HepG2 (cell line): Measurements from ENCODE around the gene NEK9. TPM values are rescaled to one million over a fixed set of nuclear protein-coding genes. Genes with fewer than 3 reads are reported as not detected.

ENCODE experiments used
- BRF2 ChIP-seq: sonication (generic); formaldehyde crosslinking; IDR thresholded peaks from 2 replicates; pipeline ENCODE4 v1.8.1; 2022; ENCODE audit warnings: mild to moderate bottlenecking, missing genetic modification reagents
- EHMT2 ChIP-seq: fragments of 200-600 bp; sonication (generic); IDR thresholded peaks from 2 replicates; pipeline ENCODE4 v1.7.0; 2017; ENCODE audit warnings: antibody characterized with exemption, low read depth, low read length, borderline replicate concordance
- NBN ChIP-seq: fragments of 450-650 bp; conservative IDR thresholded peaks from 2 replicates; pipeline ENCODE4 v1.6.1; 2017
- NRL ChIP-seq: sonication (generic); formaldehyde crosslinking; IDR thresholded peaks from 2 replicates; pipeline ENCODE4 v1.5.0; 2020; ENCODE audit warnings: missing genetic modification reagents, mild to moderate bottlenecking, moderate library complexity, borderline replicate concordance
- PHB2 ChIP-seq: fragments of 450-650 bp; IDR thresholded peaks from 2 replicates; pipeline ENCODE4 v1.6.1; 2018; ENCODE audit not compliant: partially characterized antibody
- POLR2G ChIP-seq: fragments of 200-400 bp; formaldehyde crosslinking; IDR thresholded peaks from 2 replicates; pipeline ENCODE4 v1.6.1; 2018; ENCODE audit warnings: mild to moderate bottlenecking, low read depth, low read length, moderate library complexity
- PRMT3 ChIP-seq: sonication (generic); formaldehyde crosslinking; IDR thresholded peaks from 2 replicates; pipeline ENCODE4 v1.8.1; 2022; ENCODE audit warnings: low read depth, mild to moderate bottlenecking, moderate library complexity, missing genetic modification reagents, borderline replicate concordance
- REL ChIP-seq: sonication (generic); formaldehyde crosslinking; conservative IDR thresholded peaks from 2 replicates; pipeline ENCODE4 v1.8.0; 2022; ENCODE audit warnings: mild to moderate bottlenecking, missing genetic modification reagents, moderate library complexity
- RELA ChIP-seq: sonication (generic); formaldehyde crosslinking; IDR thresholded peaks from 2 replicates; pipeline ENCODE4 v1.4.0; 2020; ENCODE audit warnings: missing genetic modification reagents
- SIX1 ChIP-seq: sonication (generic); formaldehyde crosslinking; IDR thresholded peaks from 2 replicates; pipeline ENCODE4 v1.4.0; 2020; ENCODE audit warnings: missing genetic modification reagents, borderline replicate concordance
- TBP ChIP-seq: sonication (generic); formaldehyde crosslinking; IDR thresholded peaks from 2 replicates; pipeline ENCODE4 v1.5.0; 2020; ENCODE audit warnings: missing genetic modification reagents
- TBX2 ChIP-seq: sonication (generic); formaldehyde crosslinking; IDR thresholded peaks from 2 replicates; pipeline ENCODE4 v1.5.0; 2020; ENCODE audit warnings: missing genetic modification reagents, mild to moderate bottlenecking, borderline replicate concordance
- TCF12 ChIP-seq, 2 experiments: fragments of 450-650 bp in 1 of 2; sonication (generic) in 1 of 2; formaldehyde crosslinking in 1 of 2; IDR thresholded peaks; 2 replicates each; pipeline versions ENCODE4 v1.6.1 to v1.8.0; 2017 to 2022; ENCODE audit warnings: antibody characterized with exemption in 1 of 2, mild to moderate bottlenecking in 1 of 2, missing genetic modification reagents in 1 of 2, moderate library complexity in 1 of 2
- ZFP62 ChIP-seq: sonication (generic); formaldehyde crosslinking; IDR thresholded peaks from 2 replicates; pipeline ENCODE4 v1.4.0; 2020; ENCODE audit warnings: missing genetic modification reagents
- ZMAT3 ChIP-seq: sonication (generic); formaldehyde crosslinking; conservative IDR thresholded peaks from 2 replicates; pipeline ENCODE4 v1.7.0; 2021; ENCODE audit warnings: missing genetic modification reagents
- ZMYM3 ChIP-seq: sonication (generic); formaldehyde crosslinking; IDR thresholded peaks from 2 replicates; pipeline ENCODE4 v1.5.1; 2020; ENCODE audit warnings: mild to moderate bottlenecking, missing genetic modification reagents
- ZNF225 ChIP-seq: sonication (generic); formaldehyde crosslinking; IDR thresholded peaks from 2 replicates; pipeline ENCODE4 v1.4.0; 2020; ENCODE audit warnings: mild to moderate bottlenecking, missing genetic modification reagents
- ZNF234 ChIP-seq: sonication (generic); formaldehyde crosslinking; conservative IDR thresholded peaks from 2 replicates; pipeline ENCODE4 v1.5.1; 2020; ENCODE audit warnings: mild to moderate bottlenecking, missing genetic modification reagents
- ZNF235 ChIP-seq: sonication (generic); formaldehyde crosslinking; IDR thresholded peaks from 2 replicates; pipeline ENCODE4 v1.8.1; 2023; ENCODE audit warnings: mild to moderate bottlenecking, missing genetic modification reagents, borderline replicate concordance
- ZNF292 ChIP-seq: sonication (generic); formaldehyde crosslinking; IDR thresholded peaks from 2 replicates; pipeline ENCODE4 v1.8.1; 2022; ENCODE audit warnings: mild to moderate bottlenecking, low read depth, missing genetic modification reagents, borderline replicate concordance
- ZNF33B ChIP-seq: sonication (generic); formaldehyde crosslinking; IDR thresholded peaks from 2 replicates; pipeline ENCODE4 v1.5.1; 2020; ENCODE audit warnings: mild to moderate bottlenecking, missing genetic modification reagents
- ZNF570 ChIP-seq: sonication (generic); formaldehyde crosslinking; IDR thresholded peaks from 2 replicates; pipeline ENCODE4 v1.4.0; 2020; ENCODE audit warnings: mild to moderate bottlenecking, missing genetic modification reagents, borderline replicate concordance
- ZNF687 ChIP-seq: sonication (generic); formaldehyde crosslinking; IDR thresholded peaks from 2 replicates; pipeline ENCODE4 v1.5.1; 2020; ENCODE audit warnings: mild to moderate bottlenecking, missing genetic modification reagents, moderate library complexity
- ZNF772 ChIP-seq: sonication (generic); formaldehyde crosslinking; IDR thresholded peaks from 2 replicates; pipeline ENCODE4 v1.5.0; 2020; ENCODE audit warnings: mild to moderate bottlenecking, missing genetic modification reagents
- ZNF788 ChIP-seq: sonication (generic); formaldehyde crosslinking; IDR thresholded peaks from 2 replicates; pipeline ENCODE4 v1.5.0; 2020; ENCODE audit warnings: mild to moderate bottlenecking, missing genetic modification reagents, borderline replicate concordance
- ZNF879 ChIP-seq: sonication (generic); formaldehyde crosslinking; IDR thresholded peaks from 2 replicates; pipeline ENCODE4 v1.8.1; 2023; ENCODE audit warnings: missing genetic modification reagents
- polyA plus RNA-seq, 8 experiments: library from polyadenylated mRNA; depleted of rRNA in 3 of 8; stranded (reverse) in 7 of 8; unstranded in 1 of 8; fragments of >200 nt; fragmentation: Illumina TruSeq in 4 of 8; extraction: Trizol in 4 of 8; gene quantifications; 2 replicates each; pipeline versions ENCODE4 v1.2.1 to v1.2.3, GENCODE V29; 2011 to 2016; ENCODE audit warnings: low read depth in 4 of 8, missing spikeins in 1 of 8, mixed read lengths in 1 of 8; ENCODE audit not compliant: insufficient read depth in 1 of 8
- total RNA-seq, 5 experiments: library from RNA; depleted of rRNA; stranded (reverse); fragments of >200 nt; fragmentation: Illumina TruSeq; extraction: Trizol; gene quantifications; 2 replicates each; pipeline ENCODE4 v1.2.3, GENCODE V29; 2016; ENCODE audit warnings: low read depth in 1 of 5

NEK9 gene
- total and polyA plus RNA-seq, 2 of the 13 experiments (the other 11 are each of a cell fraction or from before 2014, with no cell fraction given), result 16.5 to 27.3 TPM

GRCh38 chr14:75126679-75127473 lies at the start of gene NEK9 (continued):
- TF ChIP-seq ZNF235 (CRISPR knock-in tag) (peak; percentile 84; the same call in 1 of the 2 replicates), ZNF570 (CRISPR knock-in tag) (no peak), ZNF33B (CRISPR knock-in tag) (peak; percentile 78; the same call in 1 of the 2 replicates), ZMAT3 (peak; percentile 59; the same call in 1 of the 2 replicates), ZNF879 (CRISPR knock-in tag) (no peak), TBX2 (peak; percentile 86), ZNF234 (CRISPR knock-in tag) (0 out of 2 replicates have a peak, but pooled peaks have one; percentile 82), PRMT3 (CRISPR knock-in tag) (no peak), TCF12 (IDR thresholded peaks at IDR 0.05) (no peak), TCF12 (CRISPR knock-in tag; IDR thresholded peaks at IDR 0.05) (peak; percentile 80), ZNF687 (CRISPR knock-in tag) (peak; percentile 99), TBP (no peak), POLR2G (peak; percentile 98), ZNF772 (peak; percentile 97), SIX1 (no peak), RELA (CRISPR knock-in tag) (peak; percentile 23; the same call in 1 of the 2 replicates), PHB2 (no peak), ZNF225 (peak; percentile 86), EHMT2 (peak; percentile 65; the same call in 1 of the 2 replicates), ZNF788 (CRISPR knock-in tag) (peak; percentile 96), NBN (no peak), REL (CRISPR knock-in tag) (peak; percentile 78; the same call in 1 of the 2 replicates), NRL (CRISPR knock-in tag) (peak; percentile 70; the same call in 1 of the 2 replicates), ZMYM3 (CRISPR knock-in tag) (0 out of 2 replicates have a peak, but pooled peaks have one; percentile 35), ZNF292 (CRISPR knock-in tag) (no peak), ZFP62 (no peak), BRF2 (CRISPR knock-in tag) (peak; percentile 21; the same call in 1 of the 2 replicates)
